ENCODE measurements around the gene SPATS2L. TPM values are rescaled to one million over a fixed set of nuclear protein-coding genes. Genes with fewer than 3 reads are reported as not detected.

Gene SPATS2L
- total RNA-seq, 4 donors from 2014 or later = 99.0 to 142 (median 124) TPM

DNA sequence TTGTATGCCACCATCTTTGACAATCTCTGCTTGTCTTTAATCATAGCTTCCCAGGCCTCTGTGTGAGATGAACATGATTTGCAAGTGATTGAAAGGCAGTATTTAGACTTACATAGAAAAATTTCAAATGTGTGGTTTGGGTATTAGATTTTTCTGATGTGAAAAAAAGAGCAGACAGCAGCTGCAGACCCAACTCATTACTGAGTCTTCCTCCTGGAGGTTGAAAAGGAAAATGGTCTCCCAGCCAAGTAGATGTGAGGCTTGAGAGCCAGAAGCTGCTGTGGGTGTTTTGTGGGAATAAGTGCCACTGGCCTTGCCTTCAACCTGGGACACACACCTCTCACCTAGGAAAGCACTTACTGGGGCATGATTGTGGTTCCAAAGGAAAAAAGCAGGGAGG, 110.9 kb downstream of the SPATS2L start:
- Histone ChIP-seq H3K4me1 (no peaks in the 10 kb centered on the region), H3K9me3 (no peaks in the 10 kb centered on the region), H3K4me3 (no peak overlapping the region), H3K36me3 (peaks cover 0 to 56% (median 0%) of the 10 kb centered on the region in 3 donors), H3K27me3 (no peaks in the 10 kb centered on the region), H3K27ac (no peak overlapping the region)
- no peak for TF ChIP-seq POLR2A (IDR thresholded peaks at IDR 0.05)
- TF ChIP-seq, protein P1, sequence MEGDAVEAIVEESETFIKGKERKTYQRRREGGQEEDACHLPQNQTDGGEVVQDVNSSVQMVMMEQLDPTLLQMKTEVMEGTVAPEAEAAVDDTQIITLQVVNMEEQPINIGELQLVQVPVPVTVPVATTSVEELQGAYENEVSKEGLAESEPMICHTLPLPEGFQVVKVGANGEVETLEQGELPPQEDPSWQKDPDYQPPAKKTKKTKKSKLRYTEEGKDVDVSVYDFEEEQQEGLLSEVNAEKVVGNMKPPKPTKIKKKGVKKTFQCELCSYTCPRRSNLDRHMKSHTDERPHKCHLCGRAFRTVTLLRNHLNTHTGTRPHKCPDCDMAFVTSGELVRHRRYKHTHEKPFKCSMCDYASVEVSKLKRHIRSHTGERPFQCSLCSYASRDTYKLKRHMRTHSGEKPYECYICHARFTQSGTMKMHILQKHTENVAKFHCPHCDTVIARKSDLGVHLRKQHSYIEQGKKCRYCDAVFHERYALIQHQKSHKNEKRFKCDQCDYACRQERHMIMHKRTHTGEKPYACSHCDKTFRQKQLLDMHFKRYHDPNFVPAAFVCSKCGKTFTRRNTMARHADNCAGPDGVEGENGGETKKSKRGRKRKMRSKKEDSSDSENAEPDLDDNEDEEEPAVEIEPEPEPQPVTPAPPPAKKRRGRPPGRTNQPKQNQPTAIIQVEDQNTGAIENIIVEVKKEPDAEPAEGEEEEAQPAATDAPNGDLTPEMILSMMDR (IDR thresholded peaks at IDR 0.05) = no peak
- no peak for DNase-seq

DNA sequence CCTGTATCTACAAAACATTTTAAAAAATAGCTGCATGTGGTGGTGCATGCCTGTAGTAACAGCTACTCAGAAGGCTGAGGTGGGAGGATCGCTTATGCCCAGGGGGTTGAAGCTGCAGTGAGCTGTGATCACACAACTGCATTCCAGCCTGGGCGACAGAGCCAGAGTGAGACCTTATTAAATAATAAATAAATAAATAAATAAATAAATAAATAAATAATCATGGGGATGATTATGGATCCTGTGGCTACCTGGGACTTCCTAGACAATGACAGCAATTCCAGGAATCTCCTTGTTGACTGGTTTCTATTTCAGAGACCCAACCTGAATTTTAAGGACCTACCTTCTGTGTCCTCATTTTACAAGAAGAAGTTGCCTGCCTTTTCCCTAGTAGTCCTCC, 111.9 kb downstream of the SPATS2L start:
- H3K27ac ChIP-seq = no peak overlapping the region
- H3K9me3 ChIP-seq = no peaks in the 10 kb centered on the region
- peaks cover 0 to 60% (median 0%) of the 10 kb centered on the region in 3 donors for H3K36me3 ChIP-seq
- no peaks in the 10 kb centered on the region for H3K27me3 ChIP-seq
- no peak overlapping the region for H3K4me3 ChIP-seq
- DNase-seq = no peak
- no peaks in the 10 kb centered on the region for H3K4me1 ChIP-seq
- no peak for TF ChIP-seq POLR2A (IDR thresholded peaks at IDR 0.05)
- TF ChIP-seq, protein P1 (IDR thresholded peaks at IDR 0.05) = no peak

DNA sequence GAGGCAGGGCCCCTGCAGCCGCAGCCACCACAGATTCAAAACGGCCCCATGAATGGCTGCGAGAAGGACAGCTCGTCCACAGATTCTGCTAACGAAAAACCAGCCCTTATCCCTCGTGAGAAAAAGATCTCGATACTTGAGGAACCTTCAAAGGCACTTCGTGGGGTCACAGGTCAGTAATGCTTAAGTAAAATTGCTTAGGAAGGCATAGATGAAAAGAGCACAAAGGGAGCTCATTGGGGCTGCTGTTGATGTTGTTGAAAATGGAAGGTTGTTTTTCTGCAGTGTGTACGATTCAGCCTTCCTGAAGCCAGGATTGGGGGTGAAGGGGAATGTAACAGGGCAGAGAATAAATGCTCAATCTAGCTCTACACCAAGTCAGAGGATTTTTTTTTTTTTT, 112.8 kb downstream of the SPATS2L start:
- no peak for DNase-seq
- no peaks in the 10 kb centered on the region for H3K27me3 ChIP-seq
- peaks cover 0 to 54% (median 0%) of the 10 kb centered on the region in 3 donors for H3K36me3 ChIP-seq
- TF ChIP-seq, protein P1 (IDR thresholded peaks at IDR 0.05) = no peak
- no peak for TF ChIP-seq POLR2A (IDR thresholded peaks at IDR 0.05)
- H3K9me3 ChIP-seq = no peaks in the 10 kb centered on the region
- no peaks in the 10 kb centered on the region for H3K4me1 ChIP-seq
- no peak overlapping the region for H3K4me3 ChIP-seq
- no peak overlapping the region for H3K27ac ChIP-seq

DNA sequence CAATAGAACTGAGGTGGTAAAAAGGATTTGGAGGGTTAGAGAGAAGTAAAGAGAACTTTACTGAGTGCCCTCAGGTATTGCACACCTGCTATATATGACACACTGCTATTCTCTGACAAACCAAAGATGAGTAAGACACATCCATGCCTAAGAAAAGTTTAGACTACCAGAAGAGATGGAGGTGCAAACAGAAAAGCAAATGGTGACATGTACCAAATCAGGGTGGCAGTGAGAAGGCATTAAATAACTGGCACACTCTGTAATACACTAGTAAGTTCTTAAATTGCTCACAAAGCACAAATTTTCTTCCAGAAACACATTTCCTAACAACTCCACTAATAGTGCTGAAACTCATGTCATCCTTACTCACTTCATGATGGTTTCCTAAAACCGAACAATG, 114.8 kb downstream of the SPATS2L start:
- Histone ChIP-seq H3K36me3 (peaks cover 0 to 53% (median 0%) of the 10 kb centered on the region in 3 donors), H3K4me3 (no peak overlapping the region), H3K27me3 (no peaks in the 10 kb centered on the region), H3K4me1 (no peaks in the 10 kb centered on the region), H3K9me3 (no peaks in the 10 kb centered on the region), H3K27ac (no peak overlapping the region)
- no peak for DNase-seq
- TF ChIP-seq, protein P1 (IDR thresholded peaks at IDR 0.05) = no peak
- no peak for TF ChIP-seq POLR2A (IDR thresholded peaks at IDR 0.05)

DNA sequence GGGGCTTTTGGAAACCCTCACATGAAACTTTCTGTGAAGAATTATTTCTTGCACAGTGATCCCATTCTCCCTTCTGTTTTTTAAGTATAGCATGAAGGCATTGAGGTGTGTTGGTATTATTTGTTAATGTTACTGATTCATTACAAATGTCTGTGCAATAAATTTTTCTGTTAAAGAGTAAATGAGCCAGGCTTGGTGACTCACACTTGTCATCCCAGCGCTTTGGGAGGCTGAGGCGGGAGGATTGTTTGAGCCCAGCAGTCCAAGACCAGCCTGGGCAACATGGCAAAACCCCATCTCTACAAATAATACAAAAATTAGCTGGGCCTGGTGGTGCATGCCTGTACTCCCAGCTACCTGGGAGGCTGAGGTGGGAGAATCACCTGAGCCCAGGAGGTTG, 115.6 kb downstream of the SPATS2L start:
- no peak overlapping the region for H3K4me3 ChIP-seq
- DNase-seq = no peak
- H3K27me3 ChIP-seq = no peaks in the 10 kb centered on the region
- H3K27ac ChIP-seq = no peak overlapping the region
- H3K4me1 ChIP-seq = no peaks in the 10 kb centered on the region
- no peaks in the 10 kb centered on the region for H3K9me3 ChIP-seq
- H3K36me3 ChIP-seq = peaks cover 0 to 47% (median 0%) of the 10 kb centered on the region in 3 donors
- TF ChIP-seq, protein P1 (IDR thresholded peaks at IDR 0.05) = no peak
- no peak for TF ChIP-seq POLR2A (IDR thresholded peaks at IDR 0.05)
